Measurements from ENCODE around the gene FNIP2. TPM values are rescaled to one million over a fixed set of nuclear protein-coding genes. Genes with fewer than 3 reads are reported as not detected.

Gene FNIP2
- total and polyA plus RNA-seq, 10 of the 15 experiments (the other 5 are each of a cell fraction or from before 2014, with no cell fraction given): 0.03 to 0.38 (median 0.15) TPM

DNA sequence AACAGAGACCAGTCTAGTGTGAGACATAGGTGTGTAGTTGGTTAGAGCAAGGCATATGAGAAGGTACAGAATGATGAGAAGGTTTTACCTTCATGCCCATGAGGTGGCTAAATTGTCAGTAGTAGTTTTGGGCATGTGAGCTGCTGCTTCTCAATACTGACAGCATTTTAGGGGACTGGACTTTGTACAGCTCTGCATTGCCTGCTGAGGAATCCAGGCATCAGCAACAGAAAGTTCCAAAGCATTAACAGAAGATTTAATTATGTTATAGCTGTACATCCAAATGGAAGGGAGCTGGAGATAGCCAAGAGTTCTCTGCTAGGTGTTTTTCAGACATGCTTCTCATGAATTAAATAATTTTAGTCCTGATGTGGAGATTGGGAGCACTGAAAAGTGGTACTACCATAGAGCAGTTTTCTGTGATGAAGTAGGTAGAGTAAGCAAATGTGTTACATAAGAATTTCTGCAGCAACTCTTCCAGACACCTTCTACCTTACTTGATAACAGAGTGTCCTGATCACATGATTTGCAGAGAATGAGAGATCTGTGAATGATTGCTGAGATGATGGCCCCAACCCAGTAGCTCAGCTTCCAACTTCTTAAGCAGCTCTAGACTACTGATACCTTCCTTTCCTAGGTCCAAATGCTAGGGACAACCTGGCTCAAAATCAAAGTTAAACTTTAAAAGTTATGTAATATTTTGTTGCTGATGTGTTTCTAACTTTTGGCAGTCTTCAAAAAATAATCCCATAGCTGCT, 30.4 kb downstream of the FNIP2 start:
- intact Hi-C loops (cut with micrococcal nuclease; ENCODE audit: unreplicated experiment) (no loop called here), in situ Hi-C loops (cut with MboI) (no loop called here)
- CTCF ChIA-PET: interaction anchor here (0.7 to 2.2 kb wide), 9 partner anchors 10 to 71 kb away, joined by 3 to 10 read pairs (median 4); no protein-coding TSS in a partner anchor
- Histone ChIP-seq H3K4me3 (no peak overlapping the region), H3K27ac (ENCODE audit: control insufficient read depth, insufficient read depth) (no peak overlapping the region), H3K4me1 (ENCODE audit: control insufficient read depth, insufficient read depth, low read length) (no peaks in the 10 kb centered on the region), H3K27me3 (replicated peaks in 1 of 2; ENCODE audit: control insufficient read depth in 2 of 2, insufficient read depth in 2 of 2, low read length in 1 of 2) (no peaks in the 10 kb centered on the region), H3K79me2 (ENCODE audit: control insufficient read depth, insufficient read depth, low read length) (no peaks in the 10 kb centered on the region; the same call in 1 of the 2 replicates), H3K36me3 (ENCODE audit: control insufficient read depth in 2 of 2, insufficient read depth in 2 of 2, low read length in 1 of 2) (no peaks in the 10 kb centered on the region), H3K9ac (ENCODE audit: control insufficient read depth, insufficient read depth, low read length) (no peak overlapping the region), H2AFZ (ENCODE audit: control insufficient read depth, low read depth, low read length) (no peak overlapping the region), H4K20me1 (ENCODE audit: control insufficient read depth, insufficient read depth) (no peaks in the 10 kb centered on the region), H3K4me2 (ENCODE audit: control insufficient read depth, insufficient read depth) (no peak overlapping the region), H3K9me3 (replicated peaks; ENCODE audit: control insufficient read depth, insufficient read depth, low read length) (no peaks in the 10 kb centered on the region; the same call in 2 of the 3 replicates)
- SMC1A ChIA-PET (ENCODE audit: uncharacterized antibody, unreplicated experiment): interaction anchor here (1.0 to 16.0 kb wide), 13 partner anchors 9 to 87 kb away, joined by 3 to 291 read pairs (median 4); no protein-coding TSS in a partner anchor
- POLR2A ChIA-PET: interaction anchor here (0.7 to 3.0 kb wide), 6 partner anchors 11 to 26 kb away, joined by 3 to 17 read pairs (median 5); no protein-coding TSS in a partner anchor
- FAIRE-seq (no peak), ATAC-seq (no peak), DNase-seq (ENCODE audit: low read depth, low spot score) (no peak)
- no TSS peak for BruUV-seq (replicated peaks)
- RAD21 ChIA-PET (ENCODE audit: unreplicated experiment): interaction anchor here (0.8 to 3.1 kb wide), 9 partner anchors 9 to 57 kb away, joined by 3 to 22 read pairs (median 3); no protein-coding TSS in a partner anchor
- TF ChIP-seq, protein P1, sequence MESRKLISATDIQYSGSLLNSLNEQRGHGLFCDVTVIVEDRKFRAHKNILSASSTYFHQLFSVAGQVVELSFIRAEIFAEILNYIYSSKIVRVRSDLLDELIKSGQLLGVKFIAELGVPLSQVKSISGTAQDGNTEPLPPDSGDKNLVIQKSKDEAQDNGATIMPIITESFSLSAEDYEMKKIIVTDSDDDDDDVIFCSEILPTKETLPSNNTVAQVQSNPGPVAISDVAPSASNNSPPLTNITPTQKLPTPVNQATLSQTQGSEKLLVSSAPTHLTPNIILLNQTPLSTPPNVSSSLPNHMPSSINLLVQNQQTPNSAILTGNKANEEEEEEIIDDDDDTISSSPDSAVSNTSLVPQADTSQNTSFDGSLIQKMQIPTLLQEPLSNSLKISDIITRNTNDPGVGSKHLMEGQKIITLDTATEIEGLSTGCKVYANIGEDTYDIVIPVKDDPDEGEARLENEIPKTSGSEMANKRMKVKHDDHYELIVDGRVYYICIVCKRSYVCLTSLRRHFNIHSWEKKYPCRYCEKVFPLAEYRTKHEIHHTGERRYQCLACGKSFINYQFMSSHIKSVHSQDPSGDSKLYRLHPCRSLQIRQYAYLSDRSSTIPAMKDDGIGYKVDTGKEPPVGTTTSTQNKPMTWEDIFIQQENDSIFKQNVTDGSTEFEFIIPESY (IDR thresholded peaks at IDR 0.05): no peak
- TF ChIP-seq ZSCAN29 (IDR thresholded peaks at IDR 0.05) (no peak), TARDBP (IDR thresholded peaks at IDR 0.05; ENCODE audit: borderline replicate concordance) (no peak), JUND (IDR thresholded peaks at IDR 0.05; ENCODE audit: low read depth, low read length) (no peak), CHD1 (IDR thresholded peaks at IDR 0.05; ENCODE audit: low read depth, low read length) (no peak), POLR2AphosphoS5 (IDR thresholded peaks at IDR 0.05; ENCODE audit: low read length) (no peak), NR2F1 (conservative IDR thresholded peaks at IDR 0.05) (no peak), PBX3 (IDR thresholded peaks at IDR 0.05; ENCODE audit: insufficient replicate concordance, low read depth, low read length) (no peak), NFXL1 (IDR thresholded peaks at IDR 0.05; ENCODE audit: borderline replicate concordance) (no peak), CEBPZ (IDR thresholded peaks at IDR 0.05; ENCODE audit: low read depth, low read length) (no peak), PAX8 (IDR thresholded peaks at IDR 0.05) (no peak)
- TF ChIP-seq, protein P2, sequence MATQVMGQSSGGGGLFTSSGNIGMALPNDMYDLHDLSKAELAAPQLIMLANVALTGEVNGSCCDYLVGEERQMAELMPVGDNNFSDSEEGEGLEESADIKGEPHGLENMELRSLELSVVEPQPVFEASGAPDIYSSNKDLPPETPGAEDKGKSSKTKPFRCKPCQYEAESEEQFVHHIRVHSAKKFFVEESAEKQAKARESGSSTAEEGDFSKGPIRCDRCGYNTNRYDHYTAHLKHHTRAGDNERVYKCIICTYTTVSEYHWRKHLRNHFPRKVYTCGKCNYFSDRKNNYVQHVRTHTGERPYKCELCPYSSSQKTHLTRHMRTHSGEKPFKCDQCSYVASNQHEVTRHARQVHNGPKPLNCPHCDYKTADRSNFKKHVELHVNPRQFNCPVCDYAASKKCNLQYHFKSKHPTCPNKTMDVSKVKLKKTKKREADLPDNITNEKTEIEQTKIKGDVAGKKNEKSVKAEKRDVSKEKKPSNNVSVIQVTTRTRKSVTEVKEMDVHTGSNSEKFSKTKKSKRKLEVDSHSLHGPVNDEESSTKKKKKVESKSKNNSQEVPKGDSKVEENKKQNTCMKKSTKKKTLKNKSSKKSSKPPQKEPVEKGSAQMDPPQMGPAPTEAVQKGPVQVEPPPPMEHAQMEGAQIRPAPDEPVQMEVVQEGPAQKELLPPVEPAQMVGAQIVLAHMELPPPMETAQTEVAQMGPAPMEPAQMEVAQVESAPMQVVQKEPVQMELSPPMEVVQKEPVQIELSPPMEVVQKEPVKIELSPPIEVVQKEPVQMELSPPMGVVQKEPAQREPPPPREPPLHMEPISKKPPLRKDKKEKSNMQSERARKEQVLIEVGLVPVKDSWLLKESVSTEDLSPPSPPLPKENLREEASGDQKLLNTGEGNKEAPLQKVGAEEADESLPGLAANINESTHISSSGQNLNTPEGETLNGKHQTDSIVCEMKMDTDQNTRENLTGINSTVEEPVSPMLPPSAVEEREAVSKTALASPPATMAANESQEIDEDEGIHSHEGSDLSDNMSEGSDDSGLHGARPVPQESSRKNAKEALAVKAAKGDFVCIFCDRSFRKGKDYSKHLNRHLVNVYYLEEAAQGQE (IDR thresholded peaks at IDR 0.05; ENCODE audit: low read depth, low read length): no peak

Measured in GM12878 (cell line).